ENCODE results near the gene MRPS18A. TPM values are rescaled to one million over a fixed set of nuclear protein-coding genes. Genes with fewer than 3 reads are reported as not detected.

Gene MRPS18A
- polyA plus RNA-seq, 1 experiment, result 41.0 TPM

DNA sequence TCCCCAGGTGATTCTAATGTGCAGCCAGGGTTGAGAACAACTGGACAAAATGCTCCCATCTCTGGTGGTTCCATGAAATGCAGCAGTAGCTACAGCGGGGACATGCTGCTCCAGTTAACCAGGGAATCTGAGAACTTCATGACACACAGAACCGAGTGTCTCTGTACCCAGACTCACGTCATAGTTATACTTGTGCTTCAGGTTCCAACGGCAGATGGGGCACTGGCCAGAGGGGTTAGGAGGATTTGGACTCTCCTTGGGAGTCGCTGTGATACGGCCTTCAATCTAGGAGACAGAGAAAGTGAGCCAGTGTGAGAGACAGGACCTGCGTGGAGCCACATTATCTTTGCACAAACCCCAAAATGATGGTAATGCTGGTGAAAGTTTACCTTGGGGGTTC is 9.2 kb downstream of the MRPS18A start:
- H3K27ac ChIP-seq (ENCODE audit: low read depth, low read length), result no peak overlapping the region
- ChIA-PET POLR2A (no interaction called here), CTCF (interaction anchor here (1.1 to 2.8 kb wide), 2 partner anchors 11 to 400 kb away, joined by 3 to 11 read pairs; no protein-coding TSS in a partner anchor)
- H3K4me3 ChIP-seq (ENCODE audit: low read depth, low read length), result no peak overlapping the region
- no peak for DNase-seq (ENCODE audit: low read depth, low spot score)
- no peaks in the 10 kb centered on the region for H3K9me3 ChIP-seq (ENCODE audit: control insufficient read depth, insufficient read depth, low read length)
- no peaks in the 10 kb centered on the region for H3K27me3 ChIP-seq (ENCODE audit: control insufficient read depth, insufficient read depth, low read length)
- no peak for TF ChIP-seq CTCF (IDR thresholded peaks at IDR 0.05; ENCODE audit: low read depth, low read length)

GRCh38 chr6:43677759-43678158 is 9.8 kb downstream of the MRPS18A start:
- no peak for TF ChIP-seq CTCF (IDR thresholded peaks at IDR 0.05; ENCODE audit: low read depth, low read length)
- Histone ChIP-seq H3K27ac (ENCODE audit: low read depth, low read length) (no peak overlapping the region), H3K9me3 (ENCODE audit: control insufficient read depth, insufficient read depth, low read length) (no peaks in the 10 kb centered on the region), H3K4me3 (ENCODE audit: low read depth, low read length) (no peak overlapping the region), H3K27me3 (ENCODE audit: control insufficient read depth, insufficient read depth, low read length) (no peaks in the 10 kb centered on the region)
- POLR2A ChIA-PET, result no interaction called here
- CTCF ChIA-PET, result interaction anchor here (2.8 kb wide), 1 partner anchor 10 kb away, joined by 11 read pairs; no protein-coding TSS in a partner anchor
- no peak for DNase-seq (ENCODE audit: low read depth, low spot score)

- Histone ChIP-seq H3K27me3 (ENCODE audit: control insufficient read depth, insufficient read depth, low read length) (no peaks in the 10 kb centered on the region), H3K9me3 (ENCODE audit: control insufficient read depth, insufficient read depth, low read length) (no peaks in the 10 kb centered on the region), H3K27ac (ENCODE audit: low read depth, low read length) (no peak overlapping the region), H3K4me3 (ENCODE audit: low read depth, low read length) (no peak overlapping the region)
- no peak for DNase-seq (ENCODE audit: low read depth, low spot score)
- no peak for TF ChIP-seq CTCF (IDR thresholded peaks at IDR 0.05; ENCODE audit: low read depth, low read length)
- POLR2A ChIA-PET, result no interaction called here
- CTCF ChIA-PET, result interaction anchor here (2.8 kb wide), 1 partner anchor 10 kb away, joined by 11 read pairs; no protein-coding TSS in a partner anchor
Observed at GRCh38 chr6:43676962-43677606, 10.5 kb downstream of the MRPS18A start.

DNA sequence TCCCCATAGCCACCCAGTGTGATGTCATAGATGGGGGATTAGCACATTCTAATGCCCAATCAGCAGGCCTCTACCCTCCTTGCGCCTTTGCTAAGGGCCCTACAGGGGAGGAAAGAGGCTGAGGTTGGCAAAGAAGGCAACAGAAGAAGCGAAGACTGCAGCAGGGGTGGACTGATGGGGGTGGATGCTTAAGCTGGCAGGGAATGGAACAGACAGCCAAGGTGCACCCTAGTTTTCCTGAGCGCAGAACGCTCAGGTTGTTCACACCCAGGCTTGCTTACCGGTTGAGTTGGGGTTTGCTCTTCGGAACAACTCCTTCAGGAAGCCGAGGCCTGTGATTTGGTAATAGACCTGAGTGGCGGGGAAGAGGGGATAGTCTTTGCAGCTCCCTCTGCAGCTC is 12.7 kb downstream of the MRPS18A start:
- no peak for TF ChIP-seq CTCF (IDR thresholded peaks at IDR 0.05; ENCODE audit: low read depth, low read length)
- Histone ChIP-seq H3K27me3 (ENCODE audit: control insufficient read depth, insufficient read depth, low read length) (no peaks in the 10 kb centered on the region), H3K4me3 (ENCODE audit: low read depth, low read length) (no peak overlapping the region), H3K27ac (ENCODE audit: low read depth, low read length) (no peak overlapping the region), H3K9me3 (ENCODE audit: control insufficient read depth, insufficient read depth, low read length) (no peaks in the 10 kb centered on the region)
- CTCF ChIA-PET, result no interaction called here
- no peak for DNase-seq (ENCODE audit: low read depth, low spot score)
- POLR2A ChIA-PET, result interaction anchor here (0.6 kb wide), 1 partner anchor 11 kb away, joined by 3 read pairs; no protein-coding TSS in a partner anchor

GRCh38 chr6:43674291-43674690 is 13.3 kb downstream of the MRPS18A start:
- POLR2A ChIA-PET, result interaction anchor here (0.6 kb wide), 1 partner anchor 11 kb away, joined by 3 read pairs; no protein-coding TSS in a partner anchor

More at GRCh38 chr6:43674291-43674690, 13.3 kb downstream of the MRPS18A start:
- CTCF ChIA-PET, result no interaction called here
- Histone ChIP-seq H3K27ac (ENCODE audit: low read depth, low read length) (no peak overlapping the region), H3K4me3 (ENCODE audit: low read depth, low read length) (no peak overlapping the region), H3K27me3 (ENCODE audit: control insufficient read depth, insufficient read depth, low read length) (no peaks in the 10 kb centered on the region), H3K9me3 (ENCODE audit: control insufficient read depth, insufficient read depth, low read length) (no peaks in the 10 kb centered on the region)
- DNase-seq (ENCODE audit: low read depth, low spot score), result no peak
- TF ChIP-seq CTCF (IDR thresholded peaks at IDR 0.05; ENCODE audit: low read depth, low read length), result no peak
